NCI-H128 (cell line): ENCODE data around the gene C19orf44.
"Not testable (repeated sequence)": the region's sequence is repeated elsewhere in the genome, so short reads cannot be mapped to it uniquely, and the experiment has no call there.

Experiments used
- DNase-seq: peaks from one replicate; lab custom pipeline; 2025; ENCODE audit not compliant: unreplicated experiment; lab: John Stamatoyannopoulos, UW

The C19orf44 gene

DNA sequence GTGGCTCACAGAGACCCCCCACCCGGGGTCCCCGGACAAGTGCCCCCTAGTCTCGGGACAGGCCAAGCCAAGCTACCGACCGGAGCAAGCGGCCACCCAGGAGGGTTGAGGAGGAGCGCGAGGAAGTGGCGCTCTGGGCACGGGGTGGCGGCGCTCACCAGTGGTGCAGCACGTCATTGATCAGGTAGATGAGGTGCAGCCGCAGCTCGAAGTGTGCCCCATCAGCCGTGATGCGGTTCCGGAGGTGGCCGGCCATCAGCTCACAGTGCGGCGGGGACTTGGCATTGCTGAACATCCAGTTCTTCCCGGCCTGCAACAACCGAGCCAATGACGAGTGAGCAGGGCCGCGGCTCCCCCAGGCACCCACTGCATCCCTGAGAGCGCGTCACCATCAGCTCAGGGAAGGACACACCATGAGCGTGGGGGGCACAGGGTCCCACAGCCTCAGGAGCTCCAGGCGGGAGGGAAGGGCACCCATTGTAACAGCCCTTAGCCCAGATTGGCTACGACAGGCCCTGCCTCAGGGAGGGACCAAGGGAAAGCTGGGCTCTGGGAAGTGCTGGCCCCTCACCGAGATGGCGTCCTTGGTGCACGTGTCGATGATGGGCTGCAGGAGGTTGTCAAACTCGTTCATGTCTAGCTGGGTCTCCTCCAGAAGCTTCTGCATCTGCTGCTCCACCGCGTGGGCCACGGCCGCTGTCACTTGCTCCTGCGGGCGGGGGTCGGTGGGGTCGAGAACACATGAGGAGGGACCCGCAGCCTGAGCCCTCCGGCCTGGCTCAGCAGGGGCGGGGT is 36.4 kb downstream of the C19orf44 start:
- no peak for DNase-seq

DNA sequence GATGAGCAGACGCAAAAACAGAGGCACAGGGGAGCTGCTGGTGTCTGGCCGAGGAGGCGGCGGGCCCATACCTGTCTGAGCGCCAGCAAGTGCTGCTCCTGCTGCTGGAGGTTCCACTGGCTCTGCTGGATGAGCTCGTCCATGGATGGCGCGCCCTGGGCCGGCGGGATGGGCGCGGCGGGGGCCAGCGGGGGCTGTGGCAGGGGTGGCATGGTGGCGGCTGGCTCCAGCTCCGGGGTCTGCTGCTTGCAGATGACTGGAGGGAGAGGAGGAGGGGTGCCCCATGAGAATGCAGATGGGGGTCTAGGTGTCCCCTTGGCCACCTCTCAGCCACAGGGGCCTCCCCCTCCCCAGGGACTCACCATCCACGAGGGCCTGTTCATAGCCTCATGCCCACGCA is 39.2 kb downstream of the C19orf44 start:
- no peak for DNase-seq

- DNase-seq = no peak
Observed at GRCh38 chr19:16536130-16536529, 39.9 kb downstream of the C19orf44 start.

- DNase-seq = no peak
Observed at GRCh38 chr19:16537111-16537510, 40.9 kb downstream of the C19orf44 start.

- no peak for DNase-seq
Observed at GRCh38 chr19:16540948-16541347, 44.8 kb downstream of the C19orf44 start.

GRCh38 chr19:16541526-16542044 is 45.4 kb downstream of the C19orf44 start:
- no peak for DNase-seq

DNA sequence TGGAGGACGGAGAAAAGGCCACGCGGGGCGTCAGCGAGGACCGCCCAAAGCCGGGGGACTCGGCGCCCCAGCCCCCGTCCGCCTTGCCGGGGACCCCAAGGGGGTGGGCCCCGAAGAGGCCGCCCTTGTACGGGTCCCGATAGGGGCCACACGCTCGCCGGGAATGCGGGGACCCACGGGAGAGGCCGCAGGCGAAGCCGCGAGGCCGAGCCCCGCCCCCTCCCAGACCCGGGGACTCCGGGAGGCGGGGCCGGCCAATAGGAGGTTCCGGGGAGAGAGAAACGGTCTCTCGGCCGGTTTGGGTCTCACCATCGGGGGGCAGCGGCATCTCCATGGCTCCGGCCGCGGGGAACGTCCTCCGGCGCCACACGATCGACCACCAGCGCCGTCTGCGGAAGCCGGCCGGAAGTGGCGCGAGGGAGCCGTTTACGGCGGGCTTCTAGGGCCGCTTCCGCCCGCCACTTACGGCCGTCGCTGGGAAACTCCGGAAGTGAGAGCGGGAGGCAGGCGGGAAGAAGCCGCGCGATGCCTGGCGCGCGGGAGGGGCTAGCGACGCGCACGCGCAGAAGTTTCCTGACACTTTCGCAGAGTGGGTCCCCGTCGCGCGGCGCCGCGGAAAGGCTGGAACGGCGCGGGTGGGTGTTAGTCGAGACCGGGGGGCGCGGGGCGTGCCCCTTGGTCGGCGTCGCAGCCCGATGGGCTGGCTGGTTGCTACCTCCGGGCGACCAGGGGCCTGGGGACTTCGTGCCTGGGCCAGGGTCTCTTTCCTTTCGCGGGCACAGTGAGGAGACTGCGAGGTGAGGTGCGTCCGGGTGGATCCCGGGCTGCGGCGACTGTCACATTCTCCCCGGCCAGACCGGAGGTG is 46.1 kb downstream of the C19orf44 start, which contains the start of gene CHERP:
Gene CHERP, minus strand, starts transcription at position 393 of the 865 bp plus-strand sequence. Its CDS starts 59 bp downstream, at position 334.
- peak; percentile 91 for DNase-seq

GRCh38 chr19:16542910-16543472 is 46.8 kb downstream of the C19orf44 start:
- no peak for DNase-seq

- not testable (repeated sequence) for DNase-seq
Observed at GRCh38 chr19:16543734-16544133, 47.5 kb downstream of the C19orf44 start.

- no peak for DNase-seq
Observed at GRCh38 chr19:16544473-16545231, 48.5 kb downstream of the C19orf44 start.

GRCh38 chr19:16548956-16549355 is 52.8 kb downstream of the C19orf44 start:
- DNase-seq = no peak

DNA sequence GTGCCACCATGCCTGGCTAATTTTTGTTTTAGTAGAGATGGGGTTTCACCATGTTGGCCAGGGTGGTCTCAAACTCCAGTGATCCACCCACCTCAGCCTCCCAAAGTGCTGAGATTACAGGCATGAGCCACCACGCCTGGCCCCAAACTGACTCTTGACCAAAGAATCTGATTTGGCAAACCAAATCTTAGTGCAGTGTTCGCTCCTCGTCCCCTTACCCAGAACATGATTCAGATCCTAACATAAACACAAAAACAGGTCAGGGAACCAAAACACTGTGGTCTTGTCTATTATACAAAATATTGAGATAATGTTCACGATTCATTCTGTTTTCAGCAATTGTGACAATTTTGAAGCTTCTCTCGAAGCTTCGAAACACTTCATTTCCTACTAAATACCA is 55.7 kb downstream of the C19orf44 start:
- DNase-seq = not testable (repeated sequence)

DNA sequence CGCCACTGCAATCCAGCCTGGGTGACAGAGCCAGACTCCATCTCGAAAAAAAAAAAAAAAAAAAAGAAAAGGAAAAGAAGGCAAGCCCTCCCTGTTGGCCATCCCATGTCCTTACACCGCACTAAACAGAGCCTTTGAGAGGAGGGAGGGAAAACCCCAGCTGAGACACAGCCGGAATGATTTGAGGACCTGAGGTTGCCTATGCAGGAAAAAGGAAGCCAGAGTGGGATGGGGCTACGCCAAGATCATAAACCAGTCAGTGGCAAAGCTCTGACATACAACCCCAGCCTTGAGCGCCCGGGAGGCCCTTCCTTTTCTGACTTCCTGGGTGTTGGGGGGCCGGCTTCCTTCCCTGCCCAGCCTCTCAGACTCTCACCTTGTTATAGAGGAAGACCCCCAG is 58.6 kb downstream of the C19orf44 start:
- DNase-seq = no peak

GRCh38 chr19:16559780-16560276 is 63.6 kb downstream of the C19orf44 start:
- DNase-seq = no peak

- no peak for DNase-seq
Observed at GRCh38 chr19:16561382-16561781, 65.2 kb downstream of the C19orf44 start.

DNA sequence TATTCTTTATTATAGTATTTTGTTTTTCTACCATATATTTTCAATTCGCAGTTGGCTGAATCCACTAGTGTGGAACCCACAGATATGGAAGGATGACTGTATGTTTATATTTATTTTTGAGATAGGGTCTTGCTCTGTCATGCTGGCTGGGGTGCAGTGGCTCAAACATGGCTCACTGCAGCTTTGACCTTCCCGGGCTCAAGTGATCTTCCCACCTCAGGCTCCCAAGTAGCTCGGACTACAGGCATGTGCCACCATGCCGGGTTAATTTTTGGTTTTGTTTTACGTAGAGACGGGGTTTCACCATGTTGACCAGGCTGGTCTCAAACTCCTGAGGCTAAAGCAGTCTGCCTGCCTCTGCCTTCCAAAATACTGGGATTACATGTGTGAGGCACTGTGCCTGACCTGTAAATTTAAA is 66.4 kb downstream of the C19orf44 start:
- DNase-seq = no peak

- no peak for DNase-seq
Observed at GRCh38 chr19:16564842-16565241, 68.6 kb downstream of the C19orf44 start.

- DNase-seq = no peak
Observed at GRCh38 chr19:16566161-16566560, 70.0 kb downstream of the C19orf44 start.

DNA sequence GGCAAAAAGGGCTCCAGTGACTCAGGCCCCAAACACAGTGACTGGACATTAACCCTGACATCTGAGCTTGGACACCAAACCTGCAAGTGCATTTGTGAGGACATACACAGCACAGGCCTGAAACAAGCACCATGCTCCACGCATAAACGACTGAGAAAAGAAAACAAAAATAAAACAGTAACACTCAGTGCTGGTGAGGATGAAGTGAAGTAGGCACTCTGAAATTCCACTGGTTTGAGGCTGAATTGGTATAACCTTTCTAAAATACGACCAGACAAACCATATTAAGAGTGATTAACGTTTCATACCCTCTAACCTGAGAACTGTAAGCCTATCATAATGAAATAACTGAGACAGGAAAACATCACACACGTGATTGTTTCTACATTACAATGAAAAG is 70.5 kb downstream of the C19orf44 start:
- no peak for DNase-seq

GRCh38 chr19:16569609-16570320 is 73.6 kb downstream of the C19orf44 start:
- DNase-seq = no peak
